Thyroid gland (tissue), 4 donors: ENCODE results near the gene CTNNA2. TPM values are rescaled to one million over a fixed set of nuclear protein-coding genes. Genes with fewer than 3 reads are reported as not detected.
A peak's percentile ranks its signal among the peaks of the same experiment; 100 is the strongest.

Experiments used
- DNase-seq, 2 donors: peaks; one replicate each; pipeline ENCODE4 v3.0.0-alpha.2; 2019
- H3K27ac ChIP-seq, 3 donors: fragments of 200-600 bp; sonication (generic); 1 replicate in 2 of 3; 2 replicates in 1 of 3; pipeline ENCODE4 v1.5.1; 2016 to 2019; ENCODE audit warnings: mild to moderate bottlenecking in 1 of 3, moderate library complexity in 1 of 3
- H3K27me3 ChIP-seq: fragments of 200-600 bp; sonication (generic); one replicate; pipeline ENCODE4 v1.5.1; 2019
- H3K36me3 ChIP-seq, 2 donors: fragments of 200-600 bp; sonication (generic); one replicate each; pipeline ENCODE4 v1.5.1; 2016 to 2019
- H3K4me1 ChIP-seq, 2 donors: fragments of 200-600 bp; sonication (generic); one replicate each; pipeline ENCODE4 v1.5.1; 2017 to 2019
- H3K4me3 ChIP-seq, 3 donors: fragments of 200-600 bp; sonication (generic); replicated peaks in 1 of 3; 1 replicate in 2 of 3; 2 replicates in 1 of 3; pipeline ENCODE4 v1.5.1; 2016; ENCODE audit warnings: mild to moderate bottlenecking in 1 of 3
- H3K9me3 ChIP-seq: fragments of 200-600 bp; sonication (generic); one replicate; pipeline ENCODE4 v1.5.1; 2017
- CTCF ChIP-seq, 6 experiments: fragments of 200-600 bp in 3 of 6; fragments of 450-650 bp in 3 of 6; sonication (generic) in 3 of 6; IDR thresholded peaks; one replicate each; pipeline ENCODE4 v1.5.1; 2016 to 2019; ENCODE audit warnings: antibody characterized with exemption in 6 of 6, mild to moderate bottlenecking in 2 of 6, inconsistent platforms in 1 of 6, moderate library complexity in 1 of 6
- POLR2A ChIP-seq, 2 donors: fragments of 450-650 bp; IDR thresholded peaks; one replicate each; pipeline ENCODE4 v1.6.1; 2017; ENCODE audit warnings: antibody characterized with exemption in 2 of 2, mild to moderate bottlenecking in 2 of 2, moderate library complexity in 1 of 2
- WGBS, 2 donors: methylation state at CpG; one replicate each; pipeline ENCODE4 v1.1.5; 2017; 5-methylcytosine and 5-hydroxymethylcytosine counted together
- intact Hi-C: fragments of 100-400 bp; cut with DNase I; formaldehyde crosslinking; loops from one replicate; pipeline ENCODE4 v1.15.1; 2023
- total RNA-seq, 4 donors: library from RNA; depleted of rRNA; stranded (reverse); fragments of >200 nt; gene quantifications; one replicate each; pipeline ENCODE4 v1.2.3, GENCODE V29; 2016

The CTNNA2 gene
- total RNA-seq, 4 donors from 2014 or later, result 0.13 to 0.44 (median 0.22) TPM; not detected in 1

DNA sequence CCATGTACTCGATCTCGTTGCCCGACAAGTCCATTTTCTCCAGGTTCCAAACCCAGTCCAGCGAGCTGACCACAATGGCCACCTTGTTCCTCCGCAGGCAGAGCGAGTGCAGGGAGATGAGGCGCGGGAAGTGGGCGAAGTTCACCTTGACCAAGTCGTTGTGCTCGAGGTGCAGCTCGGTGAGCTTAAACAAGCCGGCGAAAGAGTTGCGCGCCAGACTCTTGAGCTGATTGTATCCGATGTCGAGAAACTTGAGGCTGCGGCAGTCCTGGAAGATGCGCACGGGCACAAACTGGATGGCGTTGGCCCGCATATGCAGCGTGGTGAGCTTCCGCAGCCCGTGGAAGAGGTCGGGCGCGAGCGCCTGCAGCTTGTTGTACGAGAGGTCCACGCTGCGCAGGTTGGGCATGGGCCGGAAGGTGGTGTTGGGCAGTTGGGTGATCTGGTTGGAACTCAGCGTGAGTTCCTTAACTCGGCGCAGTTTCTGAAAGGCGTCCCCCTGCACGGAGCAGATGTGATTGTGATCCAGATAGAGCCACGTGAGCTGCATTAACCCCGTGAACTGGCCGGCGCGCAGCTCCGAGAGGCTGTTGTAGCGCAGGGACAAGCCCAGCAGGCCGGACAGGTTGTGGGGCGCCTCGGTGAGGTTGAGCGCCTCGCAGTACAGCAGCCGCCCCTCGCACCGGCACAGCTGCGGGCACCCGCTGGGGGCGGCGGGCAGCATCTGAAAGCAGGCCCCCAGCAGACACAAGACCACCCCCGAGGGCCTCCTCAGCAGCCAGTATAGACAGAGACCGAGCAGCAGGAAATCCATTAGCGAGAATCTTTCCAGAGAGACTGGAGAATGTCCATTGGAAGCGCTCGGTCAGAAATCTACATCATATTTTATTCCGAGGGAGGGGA lies 790.4 kb downstream of the CTNNA2 start:
- WGBS, 2 donors, result 2 to 4% methylated on average over 38 to 54 of the region's 64 CpGs
- no peaks in the 10 kb centered on the region for H3K36me3 ChIP-seq
- intact Hi-C loops, result no loop called here
- H3K4me3 ChIP-seq, result peak overlapping the region in 1 of 3 donors; percentile 20
- H3K4me1 ChIP-seq, result peaks cover 8 to 21% of the 10 kb centered on the region in 2 donors
- peak; percentile 23 to 40 for DNase-seq
- TF ChIP-seq CTCF (IDR thresholded peaks at IDR 0.05), result no peak
- TF ChIP-seq POLR2A (IDR thresholded peaks at IDR 0.05), result no peak
- H3K27me3 ChIP-seq, result no peaks in the 10 kb centered on the region
- no peaks in the 10 kb centered on the region for H3K9me3 ChIP-seq
- no peak overlapping the region for H3K27ac ChIP-seq

- H3K36me3 ChIP-seq, result no peaks in the 10 kb centered on the region
- H3K27ac ChIP-seq, result no peak within 1 kb of the TSS
- H3K4me3 ChIP-seq, result peak within 1 kb of the TSS in 2 of 3 donors; percentile 18 to 27
- DNase-seq, result peak; percentile 29 to 40
- intact Hi-C loops, result no loop called here
- no peaks in the 10 kb centered on the region for H3K9me3 ChIP-seq
- no peaks in the 10 kb centered on the region for H3K27me3 ChIP-seq
- no peak for TF ChIP-seq CTCF (IDR thresholded peaks at IDR 0.05)
- TF ChIP-seq POLR2A (IDR thresholded peaks at IDR 0.05), result no peak
- H3K4me1 ChIP-seq, result peaks cover 8 to 21% of the 10 kb centered on the region in 2 donors
- 0 to 1% methylated on average over 35 to 64 of the region's 64 CpGs for WGBS, 2 donors
Measured at GRCh38 chr2:80303909-80304837, 791.3 kb downstream of the CTNNA2 start, which contains the start of gene LRRTM1. TSS of gene LRRTM1 (minus strand) at chr2:80304752. CDS start at chr2:80303819, 933 bp downstream.

DNA sequence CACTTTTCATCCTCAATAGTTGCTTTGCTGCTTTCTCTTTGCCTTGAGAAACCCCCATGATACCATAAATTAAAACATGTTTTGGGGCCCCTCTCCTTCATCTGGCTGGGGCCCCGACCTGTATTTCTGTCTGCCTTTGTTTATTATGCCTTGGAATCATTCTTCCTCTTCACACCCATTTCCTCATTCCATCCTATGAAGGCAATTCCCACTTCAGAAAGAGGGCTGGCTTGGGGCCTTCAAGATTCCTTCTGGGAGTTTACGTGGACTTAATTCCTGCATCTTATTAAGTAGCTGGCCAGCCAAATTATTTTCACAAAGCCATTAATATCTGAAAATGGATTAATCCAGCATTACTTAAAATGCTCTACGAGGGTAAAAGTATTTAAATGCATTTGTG lies 798.5 kb downstream of the CTNNA2 start:
- intact Hi-C loops, result no loop called here
- Histone ChIP-seq H3K36me3 (no peaks in the 10 kb centered on the region), H3K27ac (no peak overlapping the region), H3K27me3 (no peaks in the 10 kb centered on the region), H3K4me3 (no peak overlapping the region), H3K4me1 (no peaks in the 10 kb centered on the region), H3K9me3 (no peaks in the 10 kb centered on the region)
- DNase-seq, result no peak
- WGBS, 2 donors, result 47 to 63% methylated on average over 3 of the region's 3 CpGs
- TF ChIP-seq POLR2A (IDR thresholded peaks at IDR 0.05) (no peak), CTCF (IDR thresholded peaks at IDR 0.05) (no peak)

GRCh38 chr2:80312282-80312839 lies 799.5 kb downstream of the CTNNA2 start:
- Histone ChIP-seq H3K4me3 (no peak overlapping the region), H3K27me3 (no peaks in the 10 kb centered on the region), H3K36me3 (no peaks in the 10 kb centered on the region), H3K9me3 (no peaks in the 10 kb centered on the region), H3K27ac (no peak overlapping the region), H3K4me1 (no peaks in the 10 kb centered on the region)
- DNase-seq, result no peak
- 93 to 96% methylated on average over 5 of the region's 5 CpGs for WGBS, 2 donors
- TF ChIP-seq CTCF (IDR thresholded peaks at IDR 0.05) (no peak), POLR2A (IDR thresholded peaks at IDR 0.05) (no peak)
- intact Hi-C loops, result no loop called here
